ENCODE measurements around the gene IER3.
A peak's percentile ranks its signal among the peaks of the same experiment; 100 is the strongest.

Gene IER3

GRCh38 chr6:30744054-30744805 is at the start of gene IER3:
IER3 (minus strand) TSS chr6:30744547; CDS start chr6:30744518, 29 bp downstream.
- peak in 1 of 2 donors; percentile 51 for DNase-seq (ENCODE audit: low read depth in 2 of 2, low spot score in 1 of 2)

- no peak for DNase-seq (ENCODE audit: low read depth in 2 of 2, low spot score in 1 of 2)
These were observed 49.3 kb upstream of the IER3 start for GRCh38 chr6:30793521-30794194.

GRCh38 chr6:30792786-30793185 is 48.4 kb upstream of the IER3 start:
- DNase-seq (ENCODE audit: low read depth in 2 of 2, low spot score in 1 of 2) = no peak

- DNase-seq (ENCODE audit: low read depth in 2 of 2, low spot score in 1 of 2) = no peak
These were observed 46.5 kb upstream of the IER3 start for GRCh38 chr6:30790724-30791383.

- no peak for DNase-seq (ENCODE audit: low read depth in 2 of 2, low spot score in 1 of 2)
These were observed 45.3 kb upstream of the IER3 start for GRCh38 chr6:30789606-30790005.

- DNase-seq (ENCODE audit: low read depth in 2 of 2, low spot score in 1 of 2) = no peak
These were observed 43.6 kb upstream of the IER3 start for GRCh38 chr6:30787954-30788353.

- DNase-seq (ENCODE audit: low read depth in 2 of 2, low spot score in 1 of 2) = no peak
These were observed 38.2 kb upstream of the IER3 start for GRCh38 chr6:30782425-30783014.

GRCh38 chr6:30781743-30782424 is 37.5 kb upstream of the IER3 start:
- no peak for DNase-seq (ENCODE audit: low read depth in 2 of 2, low spot score in 1 of 2)

GRCh38 chr6:30781395-30781742 is 37.0 kb upstream of the IER3 start:
- DNase-seq (ENCODE audit: low read depth in 2 of 2, low spot score in 1 of 2) = no peak

- no peak for DNase-seq (ENCODE audit: low read depth in 2 of 2, low spot score in 1 of 2)
These were observed 36.2 kb upstream of the IER3 start for GRCh38 chr6:30780642-30780920.

GRCh38 chr6:30779850-30780641 is 35.7 kb upstream of the IER3 start:
- DNase-seq (ENCODE audit: low read depth in 2 of 2, low spot score in 1 of 2) = no peak

GRCh38 chr6:30778001-30778635 is 33.8 kb upstream of the IER3 start:
- no peak for DNase-seq (ENCODE audit: low read depth in 2 of 2, low spot score in 1 of 2)

- DNase-seq (ENCODE audit: low read depth in 2 of 2, low spot score in 1 of 2) = no peak
These were observed 32.8 kb upstream of the IER3 start for GRCh38 chr6:30777155-30777485.

- no peak for DNase-seq (ENCODE audit: low read depth in 2 of 2, low spot score in 1 of 2)
These were observed 32.2 kb upstream of the IER3 start for GRCh38 chr6:30776390-30777154.

- DNase-seq (ENCODE audit: low read depth in 2 of 2, low spot score in 1 of 2) = no peak
These were observed 30.8 kb upstream of the IER3 start for GRCh38 chr6:30775104-30775503.

GRCh38 chr6:30774701-30775100 is 30.4 kb upstream of the IER3 start:
- DNase-seq (ENCODE audit: low read depth in 2 of 2, low spot score in 1 of 2) = no peak

GRCh38 chr6:30770592-30770991 is 26.2 kb upstream of the IER3 start:
- no peak for DNase-seq (ENCODE audit: low read depth in 2 of 2, low spot score in 1 of 2)

GRCh38 chr6:30769853-30770524 is 25.6 kb upstream of the IER3 start:
- DNase-seq (ENCODE audit: low read depth in 2 of 2, low spot score in 1 of 2) = no peak

All from stimulated activated CD8-positive, alpha-beta memory T cell treated with anti-CD3 and anti-CD28 coated beads, Interleukin-4, amount 100 ng/mL, for 1 hour (primary cell).